Upper lobe of left lung (tissue), 6 donors: ENCODE results near the gene RORB. TPM values are rescaled to one million over a fixed set of nuclear protein-coding genes. Genes with fewer than 3 reads are reported as not detected.

ENCODE experiments used
- ATAC-seq, 2 donors: fragments of 200-7000 bp; cut with Tn5 transposase; one replicate each; pipeline ENCODE4 v1.9.1; 2022; ENCODE audit warnings: mild to moderate bottlenecking in 2 of 2, moderate library complexity in 2 of 2; ENCODE audit not compliant: low FRiP score in 2 of 2
- DNase-seq, 2 donors: peaks; one replicate each; pipeline ENCODE4 v3.0.0-alpha.2; 2019 to 2020
- H3K27ac ChIP-seq, 4 donors: fragments of 200-600 bp; sonication (generic); one replicate each; pipeline ENCODE4 v1.5.1; 2016 to 2019
- H3K27me3 ChIP-seq, 4 donors: fragments of 200-600 bp; sonication (generic); one replicate each; pipeline ENCODE4 v1.5.1; 2017 to 2019
- H3K36me3 ChIP-seq, 4 donors: fragments of 200-600 bp; sonication (generic); one replicate each; pipeline ENCODE4 v1.5.1; 2016 to 2019
- H3K4me1 ChIP-seq, 4 donors: fragments of 200-600 bp; sonication (generic); one replicate each; pipeline ENCODE4 v1.5.1; 2018 to 2019
- H3K4me3 ChIP-seq, 4 donors: fragments of 200-600 bp; sonication (generic); one replicate each; pipeline ENCODE4 v1.5.1; 2017 to 2019; ENCODE audit warnings: mild to moderate bottlenecking in 2 of 4, moderate library complexity in 1 of 4
- H3K9me3 ChIP-seq, 4 donors: fragments of 200-600 bp; sonication (generic); one replicate each; pipeline ENCODE4 v1.5.1; 2018 to 2019
- CTCF ChIP-seq, 6 experiments: fragments of 450-650 bp in 4 of 6; fragments of 200-600 bp in 2 of 6; sonication (generic) in 2 of 6; IDR thresholded peaks; one replicate each; pipeline ENCODE4 v1.5.1; 2016 to 2019; ENCODE audit warnings: antibody characterized with exemption in 6 of 6
- EP300 ChIP-seq, 4 donors: sonication (generic); formaldehyde crosslinking; IDR thresholded peaks; one replicate each; pipeline ENCODE4 v1.5.1; 2017; ENCODE audit warnings: antibody characterized with exemption in 4 of 4, control low read depth in 2 of 4
- POLR2A ChIP-seq, 4 donors: fragments of 450-650 bp; IDR thresholded peaks; one replicate each; pipeline ENCODE4 v1.5.1; 2016 to 2017; ENCODE audit warnings: antibody characterized with exemption in 4 of 4, mild to moderate bottlenecking in 2 of 4
- POLR2AphosphoS5 ChIP-seq, 2 donors: sonication (generic); formaldehyde crosslinking; IDR thresholded peaks; one replicate each; pipeline ENCODE4 v1.5.1; 2017; ENCODE audit warnings: antibody characterized with exemption in 2 of 2
- WGBS, 2 donors: methylation state at CpG; one replicate each; pipeline ENCODE4 v1.1.5; 2017 to 2018; 5-methylcytosine and 5-hydroxymethylcytosine counted together
- total RNA-seq, 6 donors: library from RNA; depleted of rRNA in 4 of 6; stranded (reverse); fragments of >200 nt in 4 of 6; gene quantifications; one replicate each; pipeline versions ENCODE4 v1.1.0 to v1.2.1, GENCODE V29; 2016 to 2021
- donor health status: DM: no; HTN: no; CAD: no; lungs with moderate emphysema.
- donor health status: DM: no; HTN: yes; CAD: no; lungs with severe emphysema.

The RORB gene
- total RNA-seq, 6 donors from 2014 or later: 0.78 to 4.0 (median 2.2) TPM

- no peak for TF ChIP-seq POLR2AphosphoS5 (IDR thresholded peaks at IDR 0.05)
- TF ChIP-seq EP300 (IDR thresholded peaks at IDR 0.05): peak in 1 of 4 donors; percentile 62
- H3K36me3 ChIP-seq: no peaks in the 10 kb centered on the region
These were observed 146.9 kb downstream of the RORB start for GRCh38 chr9:74644023-74644422.

GRCh38 chr9:74645007-74645639, 148.0 kb downstream of the RORB start:
- H3K9me3 ChIP-seq: no peaks in the 10 kb centered on the region
- H3K36me3 ChIP-seq: no peaks in the 10 kb centered on the region
- H3K4me3 ChIP-seq: no peak overlapping the region
- no peak for ATAC-seq
- H3K4me1 ChIP-seq: no peaks in the 10 kb centered on the region
- no peaks in the 10 kb centered on the region for H3K27me3 ChIP-seq
- 61 to 65% methylated on average over 3 of the region's 3 CpGs for WGBS, 2 donors
- H3K27ac ChIP-seq: no peak overlapping the region
- no peak for DNase-seq
- TF ChIP-seq POLR2AphosphoS5 (IDR thresholded peaks at IDR 0.05) (no peak), EP300 (IDR thresholded peaks at IDR 0.05) (no peak), CTCF (IDR thresholded peaks at IDR 0.05) (peak in 3 of 6 experiments; percentile 24 to 50 (median 34)), POLR2A (IDR thresholded peaks at IDR 0.05) (no peak)

More at GRCh38 chr9:74644023-74644422, 146.9 kb downstream of the RORB start:
- WGBS, 2 donors: 59 to 60% methylated on average over 4 of the region's 4 CpGs
- ATAC-seq (no peak), DNase-seq (no peak)
- no peaks in the 10 kb centered on the region for H3K27me3 ChIP-seq
- H3K27ac ChIP-seq: peak overlapping the region in 2 of 4 donors; percentile 22 to 26
- H3K4me1 ChIP-seq: no peaks in the 10 kb centered on the region
- H3K9me3 ChIP-seq: no peaks in the 10 kb centered on the region
- no peak overlapping the region for H3K4me3 ChIP-seq

- 61 to 65% methylated on average over 11 of the region's 11 CpGs for WGBS, 2 donors
- no peak for DNase-seq
- no peaks in the 10 kb centered on the region for H3K4me1 ChIP-seq
- TF ChIP-seq POLR2A (IDR thresholded peaks at IDR 0.05): no peak
- TF ChIP-seq EP300 (IDR thresholded peaks at IDR 0.05): no peak
- no peak for TF ChIP-seq CTCF (IDR thresholded peaks at IDR 0.05)
- TF ChIP-seq POLR2AphosphoS5 (IDR thresholded peaks at IDR 0.05): no peak
- no peaks in the 10 kb centered on the region for H3K9me3 ChIP-seq
- H3K27ac ChIP-seq: no peak overlapping the region
- ATAC-seq: no peak
- H3K27me3 ChIP-seq: no peaks in the 10 kb centered on the region
- no peak overlapping the region for H3K4me3 ChIP-seq
- H3K36me3 ChIP-seq: no peaks in the 10 kb centered on the region
These were observed 156.4 kb downstream of the RORB start for GRCh38 chr9:74653410-74654080.

GRCh38 chr9:74662674-74663073, 165.5 kb downstream of the RORB start:
- Histone ChIP-seq H3K4me3 (no peak overlapping the region), H3K27ac (no peak overlapping the region), H3K36me3 (no peaks in the 10 kb centered on the region), H3K27me3 (no peaks in the 10 kb centered on the region), H3K4me1 (no peaks in the 10 kb centered on the region), H3K9me3 (no peaks in the 10 kb centered on the region)
- no peak for TF ChIP-seq CTCF (IDR thresholded peaks at IDR 0.05)
- no peak for TF ChIP-seq POLR2A (IDR thresholded peaks at IDR 0.05)
- no peak for TF ChIP-seq EP300 (IDR thresholded peaks at IDR 0.05)
- TF ChIP-seq POLR2AphosphoS5 (IDR thresholded peaks at IDR 0.05): no peak
- WGBS, 2 donors: 79 to 81% methylated on average over 8 of the region's 8 CpGs
- no peak for DNase-seq
- no peak for ATAC-seq

GRCh38 chr9:74663439-74663838, 166.3 kb downstream of the RORB start:
- no peaks in the 10 kb centered on the region for H3K9me3 ChIP-seq
- 87 to 93% methylated on average over 1 of the region's 1 CpG for WGBS, 2 donors
- no peak for ATAC-seq

More at GRCh38 chr9:74663439-74663838, 166.3 kb downstream of the RORB start:
- TF ChIP-seq POLR2AphosphoS5 (IDR thresholded peaks at IDR 0.05) (no peak), POLR2A (IDR thresholded peaks at IDR 0.05) (no peak), EP300 (IDR thresholded peaks at IDR 0.05) (no peak), CTCF (IDR thresholded peaks at IDR 0.05) (no peak)
- DNase-seq: no peak
- Histone ChIP-seq H3K4me1 (no peaks in the 10 kb centered on the region), H3K36me3 (no peaks in the 10 kb centered on the region), H3K27me3 (no peaks in the 10 kb centered on the region), H3K27ac (no peak overlapping the region), H3K4me3 (no peak overlapping the region)
